PC-3 (cell line): ENCODE results near the gene TRAF1. TPM values are rescaled to one million over a fixed set of nuclear protein-coding genes. Genes with fewer than 3 reads are reported as not detected.

Experiments
- ATAC-seq: fragments of 200-7000 bp; cut with Tn5 transposase; 2 replicates; pipeline ENCODE4 v1.9.1; 2020; ENCODE audit warnings: mild to moderate bottlenecking, moderate library complexity
- BruUV-seq: library from RNA; stranded (reverse); fragments of 400-500 nt; replicated peaks from 2 replicates; lab custom pipeline; 2021; lab: Mats Ljungman, UMichigan
- CTCF ChIA-PET: fragments of 300-600 bp; sonication (Branson Sonifier 250); formaldehyde crosslinking; loops from one replicate; lab custom pipeline; 2022; ENCODE audit warnings: antibody characterized with exemption; lab: Charles Lee
- POLR2A ChIA-PET: fragments of 300-600 bp; sonication (Branson Sonifier 250); formaldehyde crosslinking; loops from one replicate; lab custom pipeline; 2022; ENCODE audit warnings: antibody characterized with exemption; ENCODE audit not compliant: unreplicated experiment; lab: Charles Lee
- DNase-seq: peaks from one replicate; pipeline ENCODE4 v3.0.0-alpha.2; 2015
- H2AFZ ChIP-seq: fragments of 300-600 bp; sonication (generic); 2 replicates; pipeline ENCODE4 v1.6.0; 2016; ENCODE audit warnings: antibody characterized with exemption, low read length
- H3F3A ChIP-seq: fragments of 300-600 bp; sonication (generic); one replicate; pipeline ENCODE4 v1.6.0; 2017; ENCODE audit warnings: antibody characterized with exemption, low read length, control low read depth, mild to moderate bottlenecking; ENCODE audit not compliant: unreplicated experiment
- H3K27ac ChIP-seq: fragments of 300-600 bp; sonication (generic); 2 replicates; pipeline ENCODE4 v1.5.1; 2016; ENCODE audit warnings: mild to moderate bottlenecking, low read length
- H3K27me3 ChIP-seq: fragments of 300-600 bp; sonication (generic); 2 replicates; pipeline ENCODE4 v1.6.1; 2016; ENCODE audit warnings: low read length, mixed read lengths
- H3K36me3 ChIP-seq: fragments of 300-600 bp; sonication (generic); 2 replicates; pipeline ENCODE4 v1.6.1; 2016; ENCODE audit warnings: low read depth, mixed run types, low read length, mixed read lengths
- H3K4me1 ChIP-seq: fragments of 300-600 bp; sonication (generic); 2 replicates; pipeline ENCODE4 v1.5.1; 2016; ENCODE audit warnings: low read length; ENCODE audit not compliant: insufficient read depth
- H3K4me2 ChIP-seq: fragments of 300-600 bp; sonication (generic); 2 replicates; pipeline ENCODE4 v1.6.0; 2016; ENCODE audit warnings: low read length
- H3K4me3 ChIP-seq: fragments of 300-600 bp; sonication (generic); 2 replicates; pipeline ENCODE4 v1.5.1; 2016; ENCODE audit warnings: mild to moderate bottlenecking, low read length, mixed read lengths
- H3K79me2 ChIP-seq: fragments of 300-600 bp; sonication (generic); 2 replicates; pipeline ENCODE4 v1.6.1; 2017; ENCODE audit warnings: low read length, mixed read lengths
- H3K9ac ChIP-seq: fragments of 300-600 bp; sonication (generic); 2 replicates; pipeline ENCODE4 v1.6.0; 2016; ENCODE audit warnings: mild to moderate bottlenecking, low read length
- H3K9me2 ChIP-seq: fragments of 300-600 bp; sonication (generic); replicated peaks from 2 replicates; pipeline ENCODE4 v1.6.1; 2016; ENCODE audit warnings: mixed run types, low read length, mixed read lengths
- H3K9me3 ChIP-seq: fragments of 300-600 bp; sonication (generic); 2 replicates; pipeline ENCODE4 v1.6.1; 2016; ENCODE audit warnings: low read length, mixed read lengths
- H4K20me1 ChIP-seq: fragments of 300-600 bp; sonication (generic); 2 replicates; pipeline ENCODE4 v1.6.1; 2016; ENCODE audit warnings: low read length, mixed read lengths
- CTCF ChIP-seq: fragments of 300-600 bp; sonication (generic); conservative IDR thresholded peaks from 2 replicates; pipeline ENCODE4 v1.5.1; 2017; ENCODE audit warnings: antibody characterized with exemption, low read depth, mild to moderate bottlenecking, low read length
- EZH2 ChIP-seq: fragments of 300-600 bp; sonication (generic); IDR thresholded peaks from one replicate; pipeline ENCODE4 v1.6.1; 2017; ENCODE audit warnings: antibody characterized with exemption, mild to moderate bottlenecking, low read length; ENCODE audit not compliant: unreplicated experiment
- EZH2phosphoT487 ChIP-seq: fragments of 300-600 bp; sonication (generic); IDR thresholded peaks from 2 replicates; pipeline ENCODE4 v1.6.1; 2018; ENCODE audit warnings: mild to moderate bottlenecking, antibody characterized with exemption, low read length, borderline replicate concordance
- intact Hi-C: fragments of 100-400 bp; cut with micrococcal nuclease; formaldehyde crosslinking; loops from 2 replicates; pipeline ENCODE4 v1.9.0; 2023
- total RNA-seq: library from RNA; depleted of rRNA; stranded (reverse); fragments of >200 nt; gene quantifications from 2 replicates; pipeline ENCODE4 v1.2.3, GENCODE V29; 2014

The TRAF1 gene
- total RNA-seq, 1 experiment from 2014 or later: 0.15 TPM

DNA sequence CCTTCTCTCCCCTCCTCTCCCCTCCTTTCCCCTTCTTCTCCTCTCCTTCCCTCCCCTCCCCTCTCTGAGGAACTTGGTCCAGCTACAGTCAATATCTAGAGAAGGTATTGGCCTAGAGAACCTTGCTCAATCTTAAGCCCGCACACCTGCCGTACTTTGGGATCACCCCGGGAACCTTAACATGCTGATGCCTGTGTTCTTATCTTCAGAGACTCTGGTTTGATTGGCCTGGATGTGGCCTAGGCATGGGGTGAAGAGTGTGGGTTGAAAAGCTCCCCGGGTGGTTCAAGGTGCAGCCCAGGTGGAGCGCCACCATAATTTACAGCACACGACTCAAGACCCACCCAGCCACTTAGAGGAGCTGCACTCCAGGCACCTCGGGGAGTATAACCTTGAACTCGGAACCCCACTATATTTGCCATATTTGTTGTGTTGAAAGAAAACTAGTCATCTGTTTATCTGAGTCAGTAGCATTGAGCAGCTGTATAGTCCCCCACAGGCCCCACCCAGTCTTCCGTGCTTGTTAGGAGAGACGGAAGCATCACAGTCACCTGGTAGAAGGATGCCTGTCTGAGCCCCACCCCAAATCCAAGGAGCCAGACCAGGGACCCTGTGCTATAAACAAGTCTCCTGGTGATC, 35.2 kb downstream of the TRAF1 start:
- H3K9ac ChIP-seq: no peak overlapping the region
- no peaks in the 10 kb centered on the region for H3K9me2 ChIP-seq
- peaks cover 27% of the 10 kb centered on the region for H3K4me1 ChIP-seq
- TF ChIP-seq EZH2phosphoT487: no peak
- no peak for TF ChIP-seq EZH2
- TF ChIP-seq CTCF: no peak
- H4K20me1 ChIP-seq: no peaks in the 10 kb centered on the region
- H3K27ac ChIP-seq: no peak overlapping the region
- no peaks in the 10 kb centered on the region for H3K36me3 ChIP-seq
- no peak overlapping the region for H2AFZ ChIP-seq
- no peaks in the 10 kb centered on the region for H3K27me3 ChIP-seq
- ChIA-PET CTCF (no interaction called here), POLR2A (no interaction called here)
- no peaks in the 10 kb centered on the region for H3K79me2 ChIP-seq
- ATAC-seq (no peak), DNase-seq (no peak)
- BruUV-seq: no TSS peak
- H3F3A ChIP-seq: no peaks in the 10 kb centered on the region
- H3K4me3 ChIP-seq: no peak overlapping the region
- intact Hi-C loops: no loop called here
- H3K9me3 ChIP-seq: no peaks in the 10 kb centered on the region
- no peak overlapping the region for H3K4me2 ChIP-seq

GRCh38 chr9:120890320-120891244, 36.0 kb downstream of the TRAF1 start:
- H3K27ac ChIP-seq: no peak overlapping the region
- no peaks in the 10 kb centered on the region for H4K20me1 ChIP-seq
- POLR2A ChIA-PET: interaction anchor here (0.6 kb wide), 1 partner anchor 312 kb away, joined by 4 read pairs; no protein-coding TSS in a partner anchor
- no peaks in the 10 kb centered on the region for H3K9me2 ChIP-seq
- H3F3A ChIP-seq: no peaks in the 10 kb centered on the region
- H3K9ac ChIP-seq: no peak overlapping the region
- H3K79me2 ChIP-seq: no peaks in the 10 kb centered on the region
- TF ChIP-seq CTCF: no peak
- TF ChIP-seq EZH2phosphoT487: no peak
- TF ChIP-seq EZH2: no peak
- H3K4me2 ChIP-seq: no peak overlapping the region
- H3K36me3 ChIP-seq: no peaks in the 10 kb centered on the region
- DNase-seq: no peak
- intact Hi-C loops: no loop called here
- H3K9me3 ChIP-seq: no peaks in the 10 kb centered on the region
- ATAC-seq: no peak
- no peak overlapping the region for H2AFZ ChIP-seq
- no TSS peak for BruUV-seq
- no peak overlapping the region for H3K4me3 ChIP-seq
- peaks cover 33% of the 10 kb centered on the region for H3K4me1 ChIP-seq
- no peaks in the 10 kb centered on the region for H3K27me3 ChIP-seq
- CTCF ChIA-PET: no interaction called here
